Measurements from ENCODE around the gene PHKA2. TPM values are rescaled to one million over a fixed set of nuclear protein-coding genes. Genes with fewer than 3 reads are reported as not detected.

The PHKA2 gene
- total and polyA plus RNA-seq, 2 of the 4 experiments (the other 2 are of a cell fraction): 10.0 to 21.5 TPM

GRCh38 chrX:18894156-18894555, 89.8 kb downstream of the PHKA2 start:
- H3K4me1 ChIP-seq (ENCODE audit: control insufficient read depth, insufficient read depth, low read length): no peaks in the 10 kb centered on the region
- no peak overlapping the region for H3K23ac ChIP-seq (ENCODE audit: low read depth, low read length)
- in situ Hi-C loops (cut with MboI; ENCODE audit: low sequenced_read_pairs): loop anchor here (10.0 kb wide), 1 partner anchor 499 kb away; no protein-coding TSS in a partner anchor
- no peak overlapping the region for H4K8ac ChIP-seq (ENCODE audit: low read depth in 2 of 2, low read length in 2 of 2)
- H4K91ac ChIP-seq (ENCODE audit: insufficient read depth, low read depth, low read length): no peak overlapping the region
- no peak overlapping the region for H2BK15ac ChIP-seq (ENCODE audit: low read depth, low read length)
- no peak overlapping the region for H3K14ac ChIP-seq (replicated peaks; ENCODE audit: low read depth, low read length)
- H2BK5ac ChIP-seq (ENCODE audit: low read depth, low read length, poor library complexity, severe bottlenecking): no peak overlapping the region
- no peak overlapping the region for H3K27ac ChIP-seq (ENCODE audit: insufficient read depth, low read length)
- no peak overlapping the region for H2AK5ac ChIP-seq (ENCODE audit: low read depth, low read length)
- H3K4me2 ChIP-seq (ENCODE audit: low read depth, low read length): no peak overlapping the region
- peaks cover 2% of the 10 kb centered on the region; the same call in 1 of the 2 replicates for H3K36me3 ChIP-seq (ENCODE audit: control insufficient read depth, insufficient read depth, low read length)
- no TSS peak for BruUV-seq (replicated peaks)
- H3K4me3 ChIP-seq (ENCODE audit: insufficient read depth, low read depth, low read length): no peak overlapping the region
- intact Hi-C loops (cut with micrococcal nuclease): no loop called here
- H3K27me3 ChIP-seq (ENCODE audit: control insufficient read depth, insufficient read depth, low read length): no peaks in the 10 kb centered on the region
- no peaks in the 10 kb centered on the region for H3K79me1 ChIP-seq (ENCODE audit: low read depth in 1 of 2, low read length in 2 of 2)
- H4K5ac ChIP-seq (ENCODE audit: low read depth, low read length): no peak overlapping the region
- H3K18ac ChIP-seq (ENCODE audit: low read depth, low read length): no peak overlapping the region
- ATAC-seq (ENCODE audit: low read depth) (no peak), DNase-seq (no peak)
- dilution Hi-C loops (cut with HindIII; ENCODE audit: low sequenced_read_pairs, unreplicated experiment): no loop called here
- H2BK20ac ChIP-seq (ENCODE audit: low read depth, low read length): no peak overlapping the region
- POLR2A ChIA-PET (ENCODE audit: unreplicated experiment): no interaction called here
- 76% methylated on average over 12 of the region's 18 CpGs; no CpG with 5 or more reads in 1 of the 2 experiments for WGBS, 2 experiments (ENCODE audit: extremely low coverage in 2 of 2, insufficient read length in 1 of 2)
- no peaks in the 10 kb centered on the region for H4K20me1 ChIP-seq (ENCODE audit: insufficient read depth, low read length)
- no peaks in the 10 kb centered on the region for H3K9me3 ChIP-seq (ENCODE audit: control insufficient read depth, insufficient read depth, low read length)
- no peak overlapping the region for H2AK9ac ChIP-seq (replicated peaks; ENCODE audit: low read depth, low read length, poor library complexity)
- no peak overlapping the region for H3K56ac ChIP-seq (ENCODE audit: extremely low read depth, insufficient read depth, low read length)
- CTCF ChIA-PET: interaction anchor here (1.2 kb wide), 1 partner anchor 484 kb away, joined by 4 read pairs; no protein-coding TSS in a partner anchor
- H3K9ac ChIP-seq (ENCODE audit: low read depth, low read length): no peak overlapping the region
- no peaks in the 10 kb centered on the region for H3K9me1 ChIP-seq (ENCODE audit: insufficient read depth, low read length)
- no peak overlapping the region for H3K4ac ChIP-seq (ENCODE audit: low read depth, low read length)
- H2AFZ ChIP-seq (replicated peaks; ENCODE audit: low read length, poor library complexity): no peak overlapping the region
- TF ChIP-seq CHD1 (IDR thresholded peaks at IDR 0.05; ENCODE audit: low read depth, low read length) (no peak), MAFK (IDR thresholded peaks at IDR 0.05; ENCODE audit: low read depth, low read length) (no peak), FOS (IDR thresholded peaks at IDR 0.05; ENCODE audit: low read depth, low read length) (no peak), RCOR1 (IDR thresholded peaks at IDR 0.05; ENCODE audit: insufficient replicate concordance, low read length) (no peak), USF2 (IDR thresholded peaks at IDR 0.05; ENCODE audit: low read depth, low read length) (no peak), CTCF (conservative IDR thresholded peaks at IDR 0.05; ENCODE audit: low read depth, low read length) (no peak), POLR2A (IDR thresholded peaks at IDR 0.05; ENCODE audit: low read depth, low read length) (no peak), RFX5 (IDR thresholded peaks at IDR 0.05; ENCODE audit: low read depth, low read length) (no peak), CEBPB (IDR thresholded peaks at IDR 0.05; ENCODE audit: low read depth, low read length) (no peak)
- H2BK120ac ChIP-seq (ENCODE audit: low read depth, low read length): no peak overlapping the region
